ENCODE measurements around the gene ZNF846. TPM values are rescaled to one million over a fixed set of nuclear protein-coding genes. Genes with fewer than 3 reads are reported as not detected.

Gene ZNF846
- total and polyA plus RNA-seq, 10 of the 15 experiments (the other 5 are each of a cell fraction or from before 2014, with no cell fraction given), result 0.64 to 4.1 (median 1.6) TPM

- TF ChIP-seq BCL11A (IDR thresholded peaks at IDR 0.05; ENCODE audit: low read depth, low read length), result no peak
- TF ChIP-seq EGR1 (IDR thresholded peaks at IDR 0.05; ENCODE audit: borderline replicate concordance in 1 of 2, low read depth in 2 of 2, low read length in 2 of 2), result peak; percentile 2 to 65; a peak in 2 of 3 replicates
- TF ChIP-seq ASH2L (IDR thresholded peaks at IDR 0.05; ENCODE audit: borderline replicate concordance, low read depth), result peak; percentile 80; the same call in 1 of the 2 replicates
- TF ChIP-seq CHD2 (IDR thresholded peaks at IDR 0.05; ENCODE audit: borderline replicate concordance, low read depth, low read length), result no peak
- TF ChIP-seq SKIL (IDR thresholded peaks at IDR 0.05; ENCODE audit: low read depth, poor library complexity, severe bottlenecking), result no peak
- peak; percentile 88 for TF ChIP-seq CREM (IDR thresholded peaks at IDR 0.05; ENCODE audit: low read depth)
- peak; percentile 50 for TF ChIP-seq SIX5 (IDR thresholded peaks at IDR 0.05; ENCODE audit: low read depth, low read length, severe bottlenecking)
- TF ChIP-seq GATAD2B (conservative IDR thresholded peaks at IDR 0.05; ENCODE audit: low read depth), result peak; percentile 68
- TF ChIP-seq RBBP5 (conservative IDR thresholded peaks at IDR 0.05), result no peak
- peak; percentile 37; the same call in 1 of the 2 replicates for TF ChIP-seq ZNF687 (IDR thresholded peaks at IDR 0.05)
- peak; percentile 98 for TF ChIP-seq ZBTB40 (IDR thresholded peaks at IDR 0.05; ENCODE audit: borderline replicate concordance)
- TF ChIP-seq E4F1 (IDR thresholded peaks at IDR 0.05; ENCODE audit: borderline replicate concordance, partially characterized antibody), result peak; percentile 65
- TF ChIP-seq IRF3 (IDR thresholded peaks at IDR 0.05), result no peak
Observed at GRCh38 chr19:9768175-9769112, at the start of gene ZNF846 (continued).

All from GM12878 (cell line).